Lung (tissue), 12 donors: ENCODE results near the gene CPAMD8. TPM values are rescaled to one million over a fixed set of nuclear protein-coding genes. Genes with fewer than 3 reads are reported as not detected.

Experiments
- ATAC-seq: fragments of 200-7000 bp; cut with Tn5 transposase; one replicate; pipeline ENCODE4 v1.9.1; 2020; ENCODE audit warnings: moderate number of reproducible peaks; ENCODE audit not compliant: insufficient read depth, low FRiP score
- DNase-seq, 3 donors: peaks; one replicate each; pipeline ENCODE4 v3.0.0-alpha.2; 2013 to 2017
- H3K27ac ChIP-seq, 2 donors: one replicate each; pipeline ENCODE4 v1.5.1; 2013; ENCODE audit warnings: mild to moderate bottlenecking in 2 of 2, moderate library complexity in 2 of 2, control low read depth in 1 of 2, inconsistent platforms in 1 of 2, low read depth in 1 of 2, low read length in 1 of 2
- H3K27me3 ChIP-seq, 3 donors: one replicate each; pipeline ENCODE4 v1.5.1; 2013; ENCODE audit warnings: low read length in 2 of 3; ENCODE audit not compliant: control insufficient read depth in 3 of 3, insufficient read depth in 3 of 3
- H3K36me3 ChIP-seq, 4 donors: one replicate each; pipeline ENCODE4 v1.5.1; 2013; ENCODE audit warnings: low read length in 4 of 4, mild to moderate bottlenecking in 1 of 4, moderate library complexity in 1 of 4; ENCODE audit not compliant: control insufficient read depth in 4 of 4, insufficient read depth in 4 of 4
- H3K4me1 ChIP-seq, 5 donors: one replicate each; pipeline ENCODE4 v1.5.1; 2013; ENCODE audit warnings: low read length in 5 of 5, mild to moderate bottlenecking in 2 of 5, moderate library complexity in 1 of 5; ENCODE audit not compliant: control insufficient read depth in 5 of 5, insufficient read depth in 5 of 5
- H3K4me3 ChIP-seq: one replicate; pipeline ENCODE4 v1.5.1; 2013; ENCODE audit warnings: mild to moderate bottlenecking, control low read depth, moderate library complexity
- H3K9ac ChIP-seq, 2 donors: one replicate each; pipeline ENCODE4 v1.5.1; 2013; ENCODE audit warnings: low read length in 2 of 2, control low read depth in 1 of 2; ENCODE audit not compliant: insufficient read depth in 1 of 2
- H3K9me3 ChIP-seq, 4 donors: one replicate each; pipeline ENCODE4 v1.5.1; 2013; ENCODE audit warnings: low read length in 3 of 4, mild to moderate bottlenecking in 1 of 4, moderate library complexity in 1 of 4; ENCODE audit not compliant: control insufficient read depth in 4 of 4, insufficient read depth in 3 of 4
- CTCF ChIP-seq: IDR thresholded peaks from 2 replicates; pipeline ENCODE4 v1.5.1; 2012; ENCODE audit warnings: mild to moderate bottlenecking; ENCODE audit errors: control extremely low read depth, extremely low read depth
- WGBS, 2 donors: extraction: QIAGEN DNeasy Blood & Tissue Kit; methylation state at CpG; one replicate each; pipeline ENCODE4 v1.1.7; 2013; 5-methylcytosine and 5-hydroxymethylcytosine counted together
- polyA plus RNA-seq, 2 donors: library from polyadenylated mRNA; stranded (reverse); fragments of 200-250 nt; gene quantifications; one replicate each; pipeline ENCODE4 v1.2.1, GENCODE V29; 2013
- total RNA-seq, 2 donors: library from RNA; depleted of rRNA in 1 of 2; stranded (reverse); fragments of >200 nt in 1 of 2; gene quantifications; one replicate each; pipeline ENCODE4 v1.2.1, GENCODE V29; 2014 to 2021
- donor health status: control.
- donor health status: control.
- donor health status: Bipolar disorder and iron deficiency.
- donor health status: healthy.
- donor health status: DM: yes; HTN: yes; CAD: no.

CPAMD8 gene
- total and polyA plus RNA-seq, 4 donors, result 9.6 to 143 (median 31.4) TPM

GRCh38 chr19:17048885-17049453, 22.4 kb upstream of the CPAMD8 start:
- H3K27me3 ChIP-seq, result no peaks in the 10 kb centered on the region
- no peak for ATAC-seq
- no peaks in the 10 kb centered on the region for H3K4me1 ChIP-seq
- WGBS, 2 donors, result 89 to 91% methylated on average over 16 of the region's 16 CpGs
- TF ChIP-seq CTCF, result no peak
- no peak overlapping the region for H3K9ac ChIP-seq
- DNase-seq, result no peak
- peaks cover 3 to 15% (median 8%) of the 10 kb centered on the region in 4 donors for H3K36me3 ChIP-seq
- H3K9me3 ChIP-seq, result no peaks in the 10 kb centered on the region
- no peak overlapping the region for H3K4me3 ChIP-seq
- no peak overlapping the region for H3K27ac ChIP-seq

- ATAC-seq, result no peak
- 92 to 96% methylated on average over 5 of the region's 5 CpGs for WGBS, 2 donors
- DNase-seq, result no peak
- Histone ChIP-seq H3K27me3 (no peaks in the 10 kb centered on the region), H3K4me3 (no peak overlapping the region), H3K4me1 (peaks cover 0 to 3% (median 0%) of the 10 kb centered on the region in 5 donors), H3K9ac (no peak overlapping the region), H3K27ac (no peak overlapping the region), H3K36me3 (peaks cover 0 to 11% (median 2%) of the 10 kb centered on the region in 4 donors), H3K9me3 (no peaks in the 10 kb centered on the region)
- no peak for TF ChIP-seq CTCF
Observed at GRCh38 chr19:17045907-17046502, 19.4 kb upstream of the CPAMD8 start.

- H3K27ac ChIP-seq, result no peak overlapping the region
- no peaks in the 10 kb centered on the region for H3K9me3 ChIP-seq
- no peak overlapping the region for H3K4me3 ChIP-seq
- H3K9ac ChIP-seq, result no peak overlapping the region
- H3K36me3 ChIP-seq, result no peaks in the 10 kb centered on the region
- TF ChIP-seq CTCF, result no peak
- 75 to 79% methylated on average over 7 of the region's 7 CpGs for WGBS, 2 donors
- H3K4me1 ChIP-seq, result peaks cover 0 to 3% (median 0%) of the 10 kb centered on the region in 5 donors
- DNase-seq (no peak), ATAC-seq (no peak)
- no peaks in the 10 kb centered on the region for H3K27me3 ChIP-seq
Observed at GRCh38 chr19:17043744-17044143, 17.1 kb upstream of the CPAMD8 start.
